OCI-LY3 (cell line): ENCODE data around the gene APBA1.

Source experiments
- H2AFZ ChIP-seq: fragments of 200-600, 300-600 bp; shearing (Covaris generic); 2 replicates; pipeline ENCODE4 v1.6.0; 2014; ENCODE audit warnings: antibody characterized with exemption, low read depth, low read length
- H3K27ac ChIP-seq: fragments of 200-600, 300-600 bp; sonication (generic); 2 replicates; pipeline ENCODE4 v1.5.1; 2014; ENCODE audit warnings: mild to moderate bottlenecking, low read length, moderate library complexity, mixed read lengths
- H3K27me3 ChIP-seq: fragments of 200-600, 300-600 bp; sonication (generic); 2 replicates; pipeline ENCODE4 v1.6.1; 2014; ENCODE audit warnings: low read depth, low read length, mixed read lengths
- H3K36me3 ChIP-seq: fragments of 200-600, 300-600 bp; sonication (generic); replicated peaks from 2 replicates; pipeline ENCODE3; 2014; ENCODE audit warnings: low read depth, low read length, mixed read lengths
- H3K4me1 ChIP-seq: fragments of 300-600, 200-600 bp; sonication (generic); 2 replicates; pipeline ENCODE4 v1.6.1; 2014; ENCODE audit warnings: low read length, mixed read lengths
- H3K4me2 ChIP-seq: fragments of 200-600, 300-600 bp; sonication (generic); 2 replicates; pipeline ENCODE4 v1.6.1; 2014; ENCODE audit warnings: low read length, mixed read lengths
- H3K4me3 ChIP-seq: fragments of 300-600, 200-600 bp; sonication (generic); 2 replicates; pipeline ENCODE4 v1.5.1; 2014; ENCODE audit warnings: antibody characterized with exemption, mild to moderate bottlenecking, low read length, moderate library complexity
- H3K79me2 ChIP-seq: fragments of 300-600, 200-600 bp; shearing (Covaris generic); 2 replicates; pipeline ENCODE4 v1.6.1; 2014; ENCODE audit warnings: mild to moderate bottlenecking, low read length, mixed read lengths
- H3K9ac ChIP-seq: fragments of 300-600, 200-600 bp; shearing (Covaris generic); 2 replicates; pipeline ENCODE4 v1.6.0; 2014; ENCODE audit warnings: mild to moderate bottlenecking, low read length, moderate library complexity
- H3K9me3 ChIP-seq: fragments of 200-600, 300-600 bp; shearing (Covaris generic); 2 replicates; pipeline ENCODE4 v1.6.1; 2014; ENCODE audit warnings: low read length, mixed read lengths; ENCODE audit not compliant: insufficient read depth
- H4K20me1 ChIP-seq: fragments of 200-600, 300-600 bp; sonication (generic); 2 replicates; pipeline ENCODE4 v1.6.1; 2016; ENCODE audit warnings: low read length, mixed read lengths; ENCODE audit not compliant: insufficient read depth
- CTCF ChIP-seq: fragments of 200-600, 300-600 bp; sonication (generic); IDR thresholded peaks from 2 replicates; pipeline ENCODE4 v1.5.1; 2014; ENCODE audit warnings: antibody characterized with exemption, low read length, low read depth
- EZH2phosphoT487 ChIP-seq: fragments of 200-600 bp; shearing (Covaris generic); IDR thresholded peaks from 2 replicates; pipeline ENCODE4 v1.6.1; 2018; ENCODE audit warnings: antibody characterized with exemption, mixed run types, low read depth

Gene APBA1

GRCh38 chr9:69657269-69657668 is 14.9 kb downstream of the APBA1 start:
- H4K20me1 ChIP-seq: no peaks in the 10 kb centered on the region
- no peaks in the 10 kb centered on the region for H3K79me2 ChIP-seq
- H3K9me3 ChIP-seq: no peaks in the 10 kb centered on the region
- H3K4me3 ChIP-seq: no peak overlapping the region
- no peak overlapping the region for H3K27ac ChIP-seq
- H3K27me3 ChIP-seq: peaks cover 15% of the 10 kb centered on the region; the same call in 1 of the 2 replicates
- no peak overlapping the region for H3K9ac ChIP-seq
- no peak overlapping the region for H2AFZ ChIP-seq
- H3K4me1 ChIP-seq: no peaks in the 10 kb centered on the region
- no peak overlapping the region for H3K4me2 ChIP-seq
- TF ChIP-seq EZH2phosphoT487 (no peak), CTCF (no peak)
- H3K36me3 ChIP-seq: no peaks in the 10 kb centered on the region

GRCh38 chr9:69655065-69655464 is 17.1 kb downstream of the APBA1 start:
- Histone ChIP-seq H3K36me3 (no peaks in the 10 kb centered on the region), H3K4me2 (no peak overlapping the region), H3K9me3 (no peaks in the 10 kb centered on the region), H3K79me2 (no peaks in the 10 kb centered on the region), H3K27ac (no peak overlapping the region), H3K27me3 (peaks cover 12% of the 10 kb centered on the region; the same call in 1 of the 2 replicates), H2AFZ (no peak overlapping the region), H3K4me3 (no peak overlapping the region), H3K4me1 (no peaks in the 10 kb centered on the region), H4K20me1 (no peaks in the 10 kb centered on the region), H3K9ac (no peak overlapping the region)
- no peak; the same call in 1 of the 2 replicates for TF ChIP-seq CTCF
- TF ChIP-seq EZH2phosphoT487: no peak

GRCh38 chr9:69653261-69653660 is 18.9 kb downstream of the APBA1 start:
- H3K4me1 ChIP-seq: no peaks in the 10 kb centered on the region
- H3K9me3 ChIP-seq: no peaks in the 10 kb centered on the region
- H3K79me2 ChIP-seq: no peaks in the 10 kb centered on the region
- H3K4me2 ChIP-seq: no peak overlapping the region
- no peak overlapping the region for H3K4me3 ChIP-seq
- no peaks in the 10 kb centered on the region for H4K20me1 ChIP-seq
- TF ChIP-seq CTCF: no peak
- TF ChIP-seq EZH2phosphoT487: no peak
- no peak overlapping the region for H3K27ac ChIP-seq
- no peak overlapping the region for H2AFZ ChIP-seq
- H3K9ac ChIP-seq: no peak overlapping the region
- no peaks in the 10 kb centered on the region for H3K36me3 ChIP-seq
- peaks cover 7% of the 10 kb centered on the region; the same call in 1 of the 2 replicates for H3K27me3 ChIP-seq

- Histone ChIP-seq H3K79me2 (no peaks in the 10 kb centered on the region), H3K27me3 (peaks cover 7% of the 10 kb centered on the region; the same call in 1 of the 2 replicates), H3K4me3 (no peak overlapping the region), H3K36me3 (no peaks in the 10 kb centered on the region), H3K9ac (no peak overlapping the region), H3K4me2 (no peak overlapping the region), H4K20me1 (no peaks in the 10 kb centered on the region), H3K4me1 (no peaks in the 10 kb centered on the region), H2AFZ (no peak overlapping the region), H3K9me3 (no peaks in the 10 kb centered on the region), H3K27ac (no peak overlapping the region)
- TF ChIP-seq EZH2phosphoT487 (no peak), CTCF (no peak)
These were observed 22.5 kb downstream of the APBA1 start for GRCh38 chr9:69649566-69650250.
